ENCODE measurements around the gene RGS12. TPM values are rescaled to one million over a fixed set of nuclear protein-coding genes. Genes with fewer than 3 reads are reported as not detected.

The RGS12 gene
- total RNA-seq, 1 donor from 2014 or later, result 19.0 TPM

- peaks cover 2% of the 10 kb centered on the region for H3K36me3 Mint-ChIP-seq (ENCODE audit: low read depth)
- H3K4me3 Mint-ChIP-seq (ENCODE audit: unreplicated experiment), result no peak overlapping the region
- DNase-seq (ENCODE audit: low spot score), result peak; percentile 84
- no peak for TF ChIP-seq CTCF (IDR thresholded peaks at IDR 0.05)
- H3K9me3 Mint-ChIP-seq (ENCODE audit: low read depth), result no peaks in the 10 kb centered on the region
- H3K4me1 Mint-ChIP-seq (ENCODE audit: low read depth), result peaks cover 5% of the 10 kb centered on the region
- no peak overlapping the region for H3K27ac Mint-ChIP-seq (ENCODE audit: unreplicated experiment)
- no peaks in the 10 kb centered on the region for H3K27me3 Mint-ChIP-seq (ENCODE audit: low read depth)
Measured at GRCh38 chr4:3252831-3253641, 39.8 kb upstream of the RGS12 start.

DNA sequence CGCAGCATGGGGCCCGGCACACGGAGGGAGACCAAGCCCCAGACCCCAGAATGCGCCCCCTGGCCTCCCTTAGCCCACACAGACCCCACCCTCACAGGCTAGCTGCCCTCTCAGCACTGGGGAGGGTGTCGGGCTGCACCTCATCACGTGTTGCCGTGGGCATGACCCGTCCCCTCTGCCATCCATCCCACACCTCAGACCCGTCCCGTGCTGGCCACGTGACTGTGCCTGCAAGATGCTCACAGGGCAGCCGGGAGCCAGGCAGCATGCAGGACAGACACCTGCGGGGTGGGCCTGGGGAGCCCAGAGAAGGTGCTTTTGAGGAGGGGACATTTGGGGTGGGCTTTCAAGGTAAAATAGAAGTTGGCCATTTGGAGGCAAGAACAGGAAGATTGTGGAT lies 39.0 kb upstream of the RGS12 start:
- Mint-ChIP-seq H3K27me3 (ENCODE audit: low read depth) (no peaks in the 10 kb centered on the region), H3K4me1 (ENCODE audit: low read depth) (peaks cover 5% of the 10 kb centered on the region), H3K36me3 (ENCODE audit: low read depth) (peaks cover 2% of the 10 kb centered on the region), H3K4me3 (ENCODE audit: unreplicated experiment) (no peak overlapping the region), H3K9me3 (ENCODE audit: low read depth) (no peaks in the 10 kb centered on the region), H3K27ac (ENCODE audit: unreplicated experiment) (no peak overlapping the region)
- no peak for TF ChIP-seq CTCF (IDR thresholded peaks at IDR 0.05)
- DNase-seq (ENCODE audit: low spot score), result peak; percentile 80

- no peak overlapping the region for H3K27ac Mint-ChIP-seq (ENCODE audit: unreplicated experiment)
- H3K4me1 Mint-ChIP-seq (ENCODE audit: low read depth), result peaks cover 5% of the 10 kb centered on the region
- no peaks in the 10 kb centered on the region for H3K9me3 Mint-ChIP-seq (ENCODE audit: low read depth)
- TF ChIP-seq CTCF (IDR thresholded peaks at IDR 0.05), result no peak
- H3K27me3 Mint-ChIP-seq (ENCODE audit: low read depth), result no peaks in the 10 kb centered on the region
- no peak overlapping the region for H3K4me3 Mint-ChIP-seq (ENCODE audit: unreplicated experiment)
- DNase-seq (ENCODE audit: low spot score), result peak; percentile 80
- peaks cover 2% of the 10 kb centered on the region for H3K36me3 Mint-ChIP-seq (ENCODE audit: low read depth)
Measured at GRCh38 chr4:3254302-3255131, 38.3 kb upstream of the RGS12 start.

- TF ChIP-seq CTCF (IDR thresholded peaks at IDR 0.05), result no peak
- no peaks in the 10 kb centered on the region for H3K9me3 Mint-ChIP-seq (ENCODE audit: low read depth)
- H3K36me3 Mint-ChIP-seq (ENCODE audit: low read depth), result peaks cover 2% of the 10 kb centered on the region
- H3K27ac Mint-ChIP-seq (ENCODE audit: unreplicated experiment), result no peak overlapping the region
- no peak overlapping the region for H3K4me3 Mint-ChIP-seq (ENCODE audit: unreplicated experiment)
- H3K4me1 Mint-ChIP-seq (ENCODE audit: low read depth), result peaks cover 5% of the 10 kb centered on the region
- DNase-seq (ENCODE audit: low spot score), result peak; percentile 76
- no peaks in the 10 kb centered on the region for H3K27me3 Mint-ChIP-seq (ENCODE audit: low read depth)
Measured at GRCh38 chr4:3255611-3256186, 37.1 kb upstream of the RGS12 start.
